Measurements from ENCODE around the gene HEPACAM.

- TF ChIP-seq, protein P1, sequence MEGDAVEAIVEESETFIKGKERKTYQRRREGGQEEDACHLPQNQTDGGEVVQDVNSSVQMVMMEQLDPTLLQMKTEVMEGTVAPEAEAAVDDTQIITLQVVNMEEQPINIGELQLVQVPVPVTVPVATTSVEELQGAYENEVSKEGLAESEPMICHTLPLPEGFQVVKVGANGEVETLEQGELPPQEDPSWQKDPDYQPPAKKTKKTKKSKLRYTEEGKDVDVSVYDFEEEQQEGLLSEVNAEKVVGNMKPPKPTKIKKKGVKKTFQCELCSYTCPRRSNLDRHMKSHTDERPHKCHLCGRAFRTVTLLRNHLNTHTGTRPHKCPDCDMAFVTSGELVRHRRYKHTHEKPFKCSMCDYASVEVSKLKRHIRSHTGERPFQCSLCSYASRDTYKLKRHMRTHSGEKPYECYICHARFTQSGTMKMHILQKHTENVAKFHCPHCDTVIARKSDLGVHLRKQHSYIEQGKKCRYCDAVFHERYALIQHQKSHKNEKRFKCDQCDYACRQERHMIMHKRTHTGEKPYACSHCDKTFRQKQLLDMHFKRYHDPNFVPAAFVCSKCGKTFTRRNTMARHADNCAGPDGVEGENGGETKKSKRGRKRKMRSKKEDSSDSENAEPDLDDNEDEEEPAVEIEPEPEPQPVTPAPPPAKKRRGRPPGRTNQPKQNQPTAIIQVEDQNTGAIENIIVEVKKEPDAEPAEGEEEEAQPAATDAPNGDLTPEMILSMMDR (IDR thresholded peaks at IDR 0.05), result no peak
- TF ChIP-seq POLR2A (IDR thresholded peaks at IDR 0.05), result no peak
Measured at GRCh38 chr11:124872280-124872679, 63.6 kb downstream of the HEPACAM start.
